H1 (cell line): Measurements from ENCODE around the gene LANCL1. TPM values are rescaled to one million over a fixed set of nuclear protein-coding genes. Genes with fewer than 3 reads are reported as not detected.

ENCODE experiments used
- CTCF ChIA-PET: fragments of 300-600 bp; sonication (Branson Sonifier 250); formaldehyde crosslinking; loops from one replicate; lab custom pipeline; 2021; ENCODE audit not compliant: partially characterized antibody; lab: Charles Lee
- POLR2A ChIA-PET: fragments of 300-600 bp; sonication (Branson Sonifier 250); formaldehyde crosslinking; loops from one replicate; lab custom pipeline; 2021; ENCODE audit warnings: inconsistent platforms; ENCODE audit not compliant: partially characterized antibody; lab: Charles Lee
- DNase-seq, 2 experiments: peaks; one replicate each; pipeline versions ENCODE4 v3.0.0 to v3.0.0-alpha.2; 2010 to 2022; ENCODE audit warnings: low spot score in 2 of 2, low read depth in 1 of 2, mixed read lengths in 1 of 2
- FAIRE-seq: peaks from 2 replicates; lab custom pipeline; 2011; peaks lifted over from hg19 to GRCh38; lab: Jason Lieb, UNC
- H2AFZ ChIP-seq: 2 replicates; pipeline ENCODE4 v1.8.1; 2012; ENCODE audit warnings: low read length, inconsistent platforms
- H2AK5ac ChIP-seq: 2 replicates; pipeline ENCODE4 v1.6.1; 2013; ENCODE audit warnings: low read depth, low read length
- H2BK120ac ChIP-seq: replicated peaks from 2 replicates; pipeline ENCODE3; 2013; ENCODE audit warnings: low read depth, low read length, inconsistent platforms
- H2BK12ac ChIP-seq: 2 replicates; pipeline ENCODE4 v1.6.1; 2013; ENCODE audit warnings: low read depth, low read length
- H2BK15ac ChIP-seq: 2 replicates; pipeline ENCODE4 v1.6.1; 2013; ENCODE audit warnings: low read length
- H2BK20ac ChIP-seq: 2 replicates; pipeline ENCODE4 v1.6.1; 2013; ENCODE audit warnings: low read length
- H2BK5ac ChIP-seq: 2 replicates; pipeline ENCODE4 v1.6.1; 2013; ENCODE audit warnings: low read depth, low read length
- H3K14ac ChIP-seq: 2 replicates; pipeline ENCODE4 v1.6.1; 2013; ENCODE audit warnings: inconsistent platforms; ENCODE audit not compliant: insufficient read length
- H3K18ac ChIP-seq: 2 replicates; pipeline ENCODE4 v1.6.1; 2013; ENCODE audit warnings: low read length; ENCODE audit errors: extremely low read depth
- H3K23ac ChIP-seq: 2 replicates; pipeline ENCODE4 v1.6.1; 2013; ENCODE audit warnings: inconsistent platforms; ENCODE audit not compliant: insufficient read length
- H3K23me2 ChIP-seq: 2 replicates; pipeline ENCODE4 v1.6.1; 2013; ENCODE audit warnings: low read depth, low read length
- H3K27ac ChIP-seq: 2 replicates; pipeline ENCODE4 v1.6.1; 2011; ENCODE audit warnings: low read depth, low read length, inconsistent platforms
- H3K27me3 ChIP-seq, 4 experiments: replicated peaks in 1 of 4; 1 replicate in 1 of 4; 2 replicates in 3 of 4; pipeline versions ENCODE4 v1.6.1 to v1.8.1; 2011 to 2013; ENCODE audit warnings: low read length in 3 of 4, mild to moderate bottlenecking in 3 of 4, inconsistent platforms in 2 of 4, mixed read lengths in 2 of 4, moderate library complexity in 1 of 4; ENCODE audit not compliant: control insufficient read depth in 3 of 4, insufficient read depth in 3 of 4; ENCODE audit errors: extremely low read depth in 1 of 4
- H3K36me3 ChIP-seq, 4 experiments: 2 replicates each; pipeline versions ENCODE4 v1.6.1 to v1.8.1; 2011 to 2013; ENCODE audit warnings: mild to moderate bottlenecking in 4 of 4, low read length in 3 of 4, moderate library complexity in 2 of 4, control low read depth in 1 of 4, inconsistent platforms in 1 of 4; ENCODE audit not compliant: insufficient read depth in 4 of 4, control insufficient read depth in 2 of 4
- H3K4ac ChIP-seq: replicated peaks from 2 replicates; pipeline ENCODE3; 2013; ENCODE audit warnings: low read length, low read depth, mixed read lengths, inconsistent platforms; ENCODE audit not compliant: insufficient read length
- H3K4me1 ChIP-seq, 4 experiments: replicated peaks in 1 of 4; 1 replicate in 1 of 4; 2 replicates in 3 of 4; pipeline versions ENCODE4 v1.6.1 to v1.8.1; 2011 to 2013; ENCODE audit warnings: low read length in 3 of 4, inconsistent platforms in 2 of 4, mixed read lengths in 1 of 4; ENCODE audit not compliant: insufficient read depth in 4 of 4, control insufficient read depth in 3 of 4
- H3K4me2 ChIP-seq, 2 experiments: 2 replicates each; pipeline versions ENCODE4 v1.6.1 to v1.8.1; 2011 to 2013; ENCODE audit warnings: low read depth in 2 of 2, low read length in 2 of 2, control low read depth in 1 of 2, inconsistent platforms in 1 of 2, mild to moderate bottlenecking in 1 of 2; ENCODE audit not compliant: insufficient read depth in 1 of 2
- H3K4me3 ChIP-seq, 4 experiments: fragments of 200-600, 300-600 bp in 1 of 4; sonication (generic), shearing (Covaris generic), sonication (Bioruptor Twin) in 1 of 4; 2 replicates each; pipeline versions ENCODE4 v1.5.1 to v1.8.1; 2011 to 2016; ENCODE audit warnings: low read length in 4 of 4, low read depth in 3 of 4, control low read depth in 2 of 4, inconsistent platforms in 2 of 4, mild to moderate bottlenecking in 2 of 4, mixed read lengths in 1 of 4, moderate library complexity in 1 of 4; ENCODE audit not compliant: insufficient read depth in 2 of 4; ENCODE audit errors: extremely low read depth in 1 of 4
- H3K56ac ChIP-seq: replicated peaks from 2 replicates; pipeline ENCODE3; 2013; ENCODE audit warnings: low read depth, mild to moderate bottlenecking, mixed read lengths, low read length, inconsistent platforms; ENCODE audit not compliant: insufficient read length
- H3K79me1 ChIP-seq: 2 replicates; pipeline ENCODE4 v1.6.1; 2013; ENCODE audit warnings: low read depth, low read length, control low read depth
- H3K79me2 ChIP-seq, 2 experiments: 2 replicates each; pipeline versions ENCODE4 v1.6.1 to v1.8.1; 2012 to 2013; ENCODE audit warnings: low read length in 2 of 2, mild to moderate bottlenecking in 2 of 2, inconsistent platforms in 1 of 2; ENCODE audit not compliant: insufficient read depth in 2 of 2, control insufficient read depth in 1 of 2
- H3K9ac ChIP-seq, 4 experiments: replicated peaks in 1 of 4; 1 replicate in 1 of 4; 2 replicates in 3 of 4; pipeline versions ENCODE4 v1.6.1 to v1.8.1; 2011 to 2013; ENCODE audit warnings: low read depth in 3 of 4, low read length in 3 of 4, control low read depth in 2 of 4, mild to moderate bottlenecking in 2 of 4, moderate library complexity in 2 of 4, inconsistent platforms in 1 of 4; ENCODE audit errors: extremely low read depth in 1 of 4
- H3K9me3 ChIP-seq, 2 experiments: 2 replicates each; pipeline versions ENCODE4 v1.6.1 to v1.8.1; 2012 to 2013; ENCODE audit warnings: mild to moderate bottlenecking in 2 of 2, moderate library complexity in 2 of 2, control low read depth in 1 of 2, inconsistent platforms in 1 of 2, low read depth in 1 of 2, low read length in 1 of 2, mixed read lengths in 1 of 2; ENCODE audit not compliant: insufficient read depth in 2 of 2
- H4K20me1 ChIP-seq, 2 experiments: replicated peaks in 1 of 2; 2 replicates each; pipeline versions ENCODE3 to v1.8.1; 2011 to 2013; ENCODE audit warnings: inconsistent platforms in 2 of 2, low read length in 2 of 2, mild to moderate bottlenecking in 1 of 2; ENCODE audit not compliant: insufficient read depth in 2 of 2, control insufficient read depth in 1 of 2
- H4K5ac ChIP-seq: 2 replicates; pipeline ENCODE4 v1.6.1; 2013; ENCODE audit warnings: low read length, low read depth, mixed read lengths, inconsistent platforms; ENCODE audit not compliant: insufficient read length
- H4K8ac ChIP-seq: 2 replicates; pipeline ENCODE4 v1.8.0; 2013; ENCODE audit warnings: mild to moderate bottlenecking, moderate library complexity, low read length, inconsistent platforms; ENCODE audit not compliant: insufficient read depth; ENCODE audit errors: extremely low read depth
- H4K91ac ChIP-seq: replicated peaks from 2 replicates; pipeline ENCODE3; 2013; ENCODE audit warnings: low read length, mixed read lengths, inconsistent platforms; ENCODE audit not compliant: insufficient read length
- KDM5A ChIP-seq: fragments of 200-600 bp; IDR thresholded peaks from 2 replicates; pipeline ENCODE4 v1.7.1; 2012; ENCODE audit warnings: mild to moderate bottlenecking, low read length, inconsistent platforms, mixed read lengths
- RNF2 ChIP-seq: fragments of 200-900, 300-1000 bp; sonication (generic); IDR thresholded peaks from 2 replicates; pipeline ENCODE4 v1.7.1; 2016; ENCODE audit warnings: borderline replicate concordance, low read depth, mild to moderate bottlenecking, antibody characterized with exemption, low read length; ENCODE audit not compliant: poor library complexity, severe bottlenecking; ENCODE audit errors: missing control alignments
- WGBS, 2 experiments: shearing (Covaris generic) in 1 of 2; methylation state at CpG; one replicate each; pipeline versions ENCODE4 v1.1.6 to v1.1.7; 2013 to 2015; ENCODE audit warnings: low lambda C conversion rate in 2 of 2, mixed read lengths in 2 of 2, inconsistent platforms in 1 of 2, low coverage in 1 of 2, missing lambda C conversion rate in 1 of 2; ENCODE audit not compliant: insufficient replicate concordance in 2 of 2, insufficient coverage in 1 of 2, insufficient read length in 1 of 2; ENCODE audit errors: extremely low coverage in 1 of 2, missing lambda C conversion rate in 1 of 2; 5-methylcytosine and 5-hydroxymethylcytosine counted together
- polyA plus RNA-seq, 7 experiments: library from polyadenylated mRNA; depleted of rRNA in 3 of 7; stranded (reverse) in 5 of 7; unstranded in 2 of 7; fragments of >200 nt in 5 of 7; fragments of 200-250 nt in 2 of 7; gene quantifications; 1 replicate in 5 of 7; 2 replicates in 1 of 7; 4 replicates in 1 of 7; pipeline versions ENCODE4 v1.2.1 to v1.2.3, GENCODE V29; 2011 to 2013; ENCODE audit warnings: missing spikeins in 2 of 7, mixed read lengths in 2 of 7
- total RNA-seq: library from RNA; stranded (reverse); fragmentation: NEBNext Ultra II Directional; extraction: Animal tissue kit (Norgen Biotek cat#: 25700); gene quantifications from 2 replicates; pipeline ENCODE4 v1.2.1, GENCODE V29; 2021

The LANCL1 gene
- total and polyA plus RNA-seq, 2 of the 8 experiments (the other 6 are each of a cell fraction or from before 2014, with no cell fraction given) = 26.2 to 48.7 TPM

- Histone ChIP-seq H3K27me3 (no peaks in the 10 kb centered on the region), H2AK5ac (no peak overlapping the region), H4K8ac (no peak overlapping the region), H3K9me3 (peaks cover 2 to 3% of the 10 kb centered on the region in 2 experiments; a peak in 1 of 4 replicates), H3K56ac (no peak overlapping the region), H2BK120ac (no peak overlapping the region), H3K36me3 (no peaks in the 10 kb centered on the region), H4K20me1 (no peaks in the 10 kb centered on the region), H4K5ac (no peak overlapping the region), H3K27ac (no peak overlapping the region), H3K23ac (no peak overlapping the region), H3K4me2 (no peak overlapping the region), H2AFZ (no peak overlapping the region), H3K79me2 (peaks cover 0 to 3% of the 10 kb centered on the region in 2 experiments; a peak in 1 of 4 replicates), H3K79me1 (no peaks in the 10 kb centered on the region), H3K9ac (no peak overlapping the region), H2BK12ac (no peak overlapping the region), H2BK15ac (no peak overlapping the region), H3K23me2 (no peaks in the 10 kb centered on the region), H3K4me3 (no peak overlapping the region), H3K18ac (no peak overlapping the region), H3K4me1 (peaks cover 0 to 6% (median 1%) of the 10 kb centered on the region in 4 experiments; a peak in 3 of 7 replicates), H3K14ac (no peak overlapping the region), H2BK20ac (no peak overlapping the region), H3K4ac (no peak overlapping the region), H4K91ac (no peak overlapping the region), H2BK5ac (no peak overlapping the region)
- WGBS, 2 experiments = 98% methylated on average over 3 of the region's 3 CpGs; no CpG with 5 or more reads in 1 of the 2 experiments
- TF ChIP-seq KDM5A (no peak), RNF2 (no peak)
- CTCF ChIA-PET = interaction anchor here (0.7 to 1.2 kb wide), 2 partner anchors 23 to 577 kb away, joined by 3 to 10 read pairs; no protein-coding TSS in a partner anchor
- FAIRE-seq (no peak), DNase-seq (no peak)
- POLR2A ChIA-PET = no interaction called here
Measured at GRCh38 chr2:210480079-210480478, 3.5 kb upstream of the LANCL1 start.
